Measurements from ENCODE around the gene CES3.

CES3 gene
- 0 to 0.94 reads per million in 2 donors for total RNA-seq

- peak in 3 of 5 experiments; percentile 43 to 88 (median 58) for DNase-seq
Observed at GRCh38 chr16:66961065-66961744, at the start of gene CES3. Gene CES3, plus strand, starts transcription at chr16:66961266. Its CDS starts 42 bp downstream, at chr16:66961308.

GRCh38 chr16:66911801-66912200, 49.3 kb upstream of the CES3 start:
- DNase-seq: no peak

GRCh38 chr16:66913081-66913480, 48.0 kb upstream of the CES3 start:
- no peak for DNase-seq

- DNase-seq: no peak
Observed at GRCh38 chr16:66913711-66914110, 47.4 kb upstream of the CES3 start.

- DNase-seq: no peak
Observed at GRCh38 chr16:66914541-66914940, 46.5 kb upstream of the CES3 start.

- no peak for DNase-seq
Observed at GRCh38 chr16:66915041-66915440, 46.0 kb upstream of the CES3 start.

- no peak for DNase-seq
Observed at GRCh38 chr16:66916518-66916917, 44.5 kb upstream of the CES3 start.

- DNase-seq: no peak
Observed at GRCh38 chr16:66917741-66918140, 43.3 kb upstream of the CES3 start.

- DNase-seq: no peak
Observed at GRCh38 chr16:66918355-66918754, 42.7 kb upstream of the CES3 start.

- no peak for DNase-seq
Observed at GRCh38 chr16:66918803-66919568, 42.1 kb upstream of the CES3 start, which contains the start of gene CDH16. Gene CDH16, minus strand, starts transcription at chr16:66918885. Its CDS starts 820 bp downstream, at chr16:66918065.

GRCh38 chr16:66919569-66920298, 41.3 kb upstream of the CES3 start:
- DNase-seq: no peak

GRCh38 chr16:66920299-66920590, 40.8 kb upstream of the CES3 start:
- DNase-seq: no peak

GRCh38 chr16:66920924-66921680, 40.0 kb upstream of the CES3 start:
- DNase-seq: no peak

GRCh38 chr16:66921729-66922450, 39.2 kb upstream of the CES3 start:
- no peak for DNase-seq

GRCh38 chr16:66923247-66923731, 37.8 kb upstream of the CES3 start:
- DNase-seq: no peak

- DNase-seq: no peak
Observed at GRCh38 chr16:66923866-66924265, 37.2 kb upstream of the CES3 start.

- peak in 4 of 5 experiments; percentile 19 to 46 (median 26) for DNase-seq
Observed at GRCh38 chr16:66924527-66925321, 36.3 kb upstream of the CES3 start.

GRCh38 chr16:66925322-66925840, 35.7 kb upstream of the CES3 start, which contains the start of gene RRAD:
Gene RRAD, minus strand, starts transcription at chr16:66925535. Its CDS starts 356 bp downstream, at chr16:66925179.
- DNase-seq: no peak

GRCh38 chr16:66926171-66926947, 34.7 kb upstream of the CES3 start:
- no peak for DNase-seq

- no peak for DNase-seq
Observed at GRCh38 chr16:66926961-66927436, 34.1 kb upstream of the CES3 start.
